Stimulated activated CD8-positive, alpha-beta memory T cell treated with anti-CD3 and anti-CD28 coated beads, Interleukin-7, amount 100 ng/mL, for 48 hours (primary cell): ENCODE data around the gene GALNT10.

Source experiments
- DNase-seq, 2 donors: peaks; one replicate each; pipeline ENCODE4 v3.0.0-alpha.2; 2020; ENCODE audit warnings: low read depth in 1 of 2; ENCODE audit errors: extremely low read depth in 1 of 2

The GALNT10 gene

GRCh38 chr5:154202379-154203260 lies 12.1 kb downstream of the GALNT10 start:
- DNase-seq, result peak; percentile 13 to 40

DNA sequence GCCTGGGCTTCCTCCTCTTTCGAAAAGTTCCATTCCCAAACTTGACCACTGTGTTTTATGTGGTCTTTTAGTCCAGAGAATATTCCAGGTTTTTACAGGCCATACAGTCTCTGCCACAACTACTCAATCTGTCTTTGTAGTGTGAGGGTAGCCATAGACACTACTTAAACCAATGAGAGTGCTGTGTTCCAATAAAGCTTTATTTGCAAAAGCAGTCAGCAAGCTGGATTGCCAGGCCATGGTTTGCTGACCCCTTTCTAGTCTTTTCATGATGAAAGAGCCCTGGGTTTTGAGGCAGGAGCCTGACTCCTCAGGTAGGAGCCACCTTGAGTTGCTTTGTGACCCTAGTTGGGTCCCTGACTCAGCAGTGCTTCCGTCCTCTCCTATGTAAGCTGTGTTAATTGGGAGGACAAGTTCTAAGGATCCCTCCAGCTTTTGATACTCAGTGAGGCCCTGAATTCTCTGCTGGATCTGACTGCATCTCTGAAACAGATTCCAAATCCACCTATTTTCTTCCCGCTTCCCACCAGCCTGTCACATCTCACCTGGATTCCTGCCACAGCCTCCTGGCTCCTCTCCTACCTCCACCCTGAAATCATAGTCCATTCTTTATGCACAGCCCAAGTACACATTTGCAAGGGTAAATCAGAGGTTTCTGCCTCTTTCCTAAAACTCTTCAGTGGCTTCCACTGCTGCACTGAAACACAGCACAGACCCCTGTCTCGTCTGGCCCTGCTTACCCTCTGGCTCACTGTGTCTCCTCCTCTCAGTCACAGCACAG lies 13.5 kb downstream of the GALNT10 start:
- DNase-seq, result no peak

- DNase-seq, result no peak
Observed at GRCh38 chr5:154205441-154206117, 15.0 kb downstream of the GALNT10 start.

DNA sequence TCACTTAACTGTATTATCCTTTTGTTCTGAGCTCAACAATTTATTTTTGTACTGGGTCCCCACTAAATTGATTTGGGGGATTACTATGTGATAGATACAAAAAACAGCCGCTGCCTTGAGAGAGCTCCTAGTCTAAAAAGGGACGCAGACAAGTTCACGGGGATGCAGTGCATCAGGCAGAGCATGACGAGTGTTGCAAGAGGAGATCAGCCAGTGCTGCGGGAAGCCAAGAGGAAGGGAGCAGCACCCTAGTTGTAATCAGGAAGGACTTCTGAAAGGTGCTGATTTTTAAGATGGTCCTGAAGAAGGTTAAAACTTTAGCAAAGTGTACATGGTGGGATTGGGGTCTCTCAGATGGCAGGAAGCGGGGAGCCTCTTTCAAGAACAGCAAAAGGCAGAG lies 15.8 kb downstream of the GALNT10 start:
- no peak for DNase-seq

GRCh38 chr5:154207204-154207603 lies 16.7 kb downstream of the GALNT10 start:
- no peak for DNase-seq

DNA sequence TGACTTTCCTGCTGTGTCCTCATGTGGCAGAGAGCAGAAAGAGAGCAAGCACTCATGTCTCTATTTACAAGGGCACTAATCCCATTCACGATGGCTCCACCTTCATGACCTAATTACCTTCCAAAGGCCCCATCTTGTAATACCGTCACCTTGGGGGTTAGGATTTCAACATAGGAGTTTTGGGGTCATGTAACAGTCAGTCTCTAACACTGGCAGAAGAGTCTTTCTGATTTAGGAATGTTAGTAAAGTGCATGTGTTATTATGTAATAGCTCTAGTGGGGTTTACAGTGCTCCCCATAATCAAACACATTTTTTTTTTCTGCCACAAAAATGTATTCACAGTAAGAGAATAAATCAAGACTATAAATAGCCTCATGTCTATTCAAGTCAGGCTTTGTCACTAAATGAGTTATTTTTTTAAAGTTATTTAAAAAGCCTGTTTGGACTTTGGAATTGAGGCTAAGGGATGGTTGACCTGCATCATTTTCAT lies 19.1 kb downstream of the GALNT10 start:
- no peak for DNase-seq

- no peak for DNase-seq
Observed at GRCh38 chr5:154210163-154210562, 19.6 kb downstream of the GALNT10 start.

DNA sequence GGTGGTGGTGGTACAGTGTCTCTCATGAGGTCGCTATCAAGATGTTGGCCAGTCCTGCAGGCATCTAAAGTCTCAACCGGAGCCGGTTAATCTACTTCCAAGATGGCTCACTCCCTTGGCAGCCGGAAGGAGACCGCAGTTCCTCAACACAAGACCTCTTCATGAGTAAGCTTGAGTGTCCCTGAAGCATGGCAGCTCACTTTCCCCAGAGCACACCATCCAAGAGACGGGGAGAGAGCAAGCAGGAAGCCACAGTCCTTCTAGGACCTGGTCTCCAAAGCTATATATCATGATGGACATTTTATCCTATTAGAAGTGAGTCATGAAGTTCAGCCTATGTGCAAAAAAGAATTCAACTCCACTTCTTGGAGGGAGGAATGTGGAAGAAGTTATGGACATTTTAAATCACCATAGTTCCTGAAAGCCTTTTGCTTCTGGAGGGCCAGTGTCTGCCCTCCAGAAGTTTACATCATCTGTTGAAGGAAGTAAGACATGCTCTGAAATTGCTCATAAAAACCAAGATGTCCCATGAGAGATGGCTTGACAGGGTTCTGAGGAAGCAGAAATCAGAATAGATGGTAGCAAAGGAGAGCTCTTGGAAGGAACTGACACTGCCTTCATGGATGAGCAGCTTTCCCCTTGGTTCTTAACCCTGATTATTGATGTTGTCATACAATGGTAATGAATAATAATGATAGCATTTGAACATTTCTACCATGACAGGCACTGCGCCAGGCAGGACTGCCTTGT lies 21.3 kb downstream of the GALNT10 start:
- no peak for DNase-seq

GRCh38 chr5:154213592-154213991 lies 23.1 kb downstream of the GALNT10 start:
- no peak for DNase-seq

GRCh38 chr5:154214371-154215106 lies 24.0 kb downstream of the GALNT10 start:
- DNase-seq, result no peak

- DNase-seq, result no peak
Observed at GRCh38 chr5:154215571-154216325, 25.2 kb downstream of the GALNT10 start.

- DNase-seq, result no peak
Observed at GRCh38 chr5:154217462-154217861, 26.9 kb downstream of the GALNT10 start.

DNA sequence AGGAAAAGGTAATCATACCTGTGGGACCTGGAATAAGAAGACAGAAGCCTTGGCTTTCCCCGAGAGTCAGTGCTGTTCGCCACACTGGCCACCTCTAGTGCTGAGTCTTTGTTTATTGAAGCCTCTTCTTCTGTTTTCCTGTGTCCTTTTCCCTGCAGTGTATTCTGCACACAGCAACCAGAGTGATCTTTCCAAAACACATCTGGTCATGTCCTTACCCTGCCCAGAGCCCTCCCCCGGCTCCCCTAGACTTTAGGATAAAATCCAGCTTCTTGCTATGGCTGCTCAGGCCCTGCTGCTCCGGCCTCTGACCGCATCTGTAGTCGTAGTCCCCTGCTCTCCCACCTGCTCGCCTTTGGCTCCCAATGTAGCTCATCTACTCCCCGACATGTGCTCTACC lies 28.3 kb downstream of the GALNT10 start:
- no peak for DNase-seq

DNA sequence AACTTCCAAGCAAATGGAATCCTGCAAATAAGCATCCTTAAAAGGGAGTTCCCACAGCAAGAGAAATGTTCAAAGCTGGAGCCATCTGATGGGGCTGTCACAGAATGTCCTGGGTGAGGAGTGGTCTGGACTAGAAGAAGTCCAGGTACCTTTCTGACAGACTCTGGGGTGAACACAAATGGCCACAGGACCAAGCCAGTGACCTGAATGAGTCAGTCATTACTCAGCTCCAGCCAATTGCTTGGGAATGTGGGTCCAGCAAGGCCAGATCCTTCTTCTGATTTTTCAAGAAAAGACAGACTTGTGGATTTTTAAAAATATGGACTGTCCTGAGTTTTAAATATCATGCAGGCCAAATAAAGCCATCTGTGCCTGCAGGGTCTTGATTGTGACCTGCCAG lies 30.1 kb downstream of the GALNT10 start:
- DNase-seq, result no peak

DNA sequence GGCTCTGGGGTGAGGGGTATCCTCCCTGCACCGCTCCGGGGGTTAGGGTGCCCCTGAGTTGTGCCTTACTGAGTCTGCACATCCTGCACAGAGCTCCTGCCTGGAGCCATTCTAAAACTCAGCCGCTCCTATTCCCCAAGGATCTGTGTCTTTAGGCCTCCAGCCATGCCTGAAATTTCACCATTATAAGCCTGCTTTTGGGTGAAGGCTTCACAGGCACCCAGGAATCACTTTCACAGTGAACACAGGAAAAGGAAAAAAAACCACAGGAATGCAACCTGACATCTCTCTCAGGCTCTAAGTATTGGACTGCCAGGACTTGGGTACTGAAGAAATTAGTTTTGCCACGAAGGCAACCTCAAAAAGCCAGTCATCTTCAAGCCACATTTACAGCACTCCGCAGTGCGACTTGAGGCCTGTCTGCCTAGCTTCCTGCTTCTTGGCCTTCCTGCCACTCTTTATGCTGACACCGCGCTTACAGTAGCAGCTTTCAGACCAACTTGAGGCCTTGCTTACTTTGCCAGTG lies 30.9 kb downstream of the GALNT10 start:
- peak in 1 of 2 donors; percentile 34 for DNase-seq

DNA sequence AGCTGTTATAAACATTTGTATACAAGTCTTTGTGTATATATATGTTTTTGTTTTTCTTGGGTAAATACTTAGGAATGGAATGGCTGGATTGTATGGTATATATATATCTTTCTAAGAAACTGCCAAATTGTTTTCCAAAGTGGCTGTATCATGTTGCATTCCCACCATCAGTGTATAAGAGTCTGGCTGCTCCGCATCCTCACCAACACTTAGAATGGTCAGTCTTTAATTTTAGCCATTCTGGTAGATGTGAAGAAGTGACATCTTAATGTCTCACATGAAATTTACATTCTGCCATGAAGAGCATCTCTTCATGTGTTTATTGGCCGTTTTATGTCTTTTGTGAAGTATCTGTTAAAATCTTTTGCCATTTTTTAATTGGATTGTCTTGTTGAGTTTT lies 31.9 kb downstream of the GALNT10 start:
- no peak for DNase-seq

DNA sequence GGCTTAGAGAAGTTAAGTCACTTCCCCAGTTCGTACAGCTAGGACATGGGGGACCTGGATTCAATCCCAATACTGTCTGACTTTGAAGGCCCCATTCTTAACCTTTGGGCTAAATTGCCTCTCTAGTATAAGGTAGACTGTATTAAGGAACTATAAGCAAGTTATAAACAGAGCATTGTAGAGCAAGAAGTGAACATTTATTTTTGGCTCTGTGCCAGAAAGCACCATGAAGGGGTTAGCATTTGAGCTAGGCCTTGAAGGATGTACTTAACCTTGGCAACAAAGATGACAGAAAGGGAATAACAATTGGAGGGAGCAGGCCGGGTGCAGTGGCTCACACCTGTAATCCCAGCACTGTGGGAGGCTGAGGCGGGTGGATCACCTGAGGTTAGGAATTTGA lies 32.8 kb downstream of the GALNT10 start:
- DNase-seq, result no peak

DNA sequence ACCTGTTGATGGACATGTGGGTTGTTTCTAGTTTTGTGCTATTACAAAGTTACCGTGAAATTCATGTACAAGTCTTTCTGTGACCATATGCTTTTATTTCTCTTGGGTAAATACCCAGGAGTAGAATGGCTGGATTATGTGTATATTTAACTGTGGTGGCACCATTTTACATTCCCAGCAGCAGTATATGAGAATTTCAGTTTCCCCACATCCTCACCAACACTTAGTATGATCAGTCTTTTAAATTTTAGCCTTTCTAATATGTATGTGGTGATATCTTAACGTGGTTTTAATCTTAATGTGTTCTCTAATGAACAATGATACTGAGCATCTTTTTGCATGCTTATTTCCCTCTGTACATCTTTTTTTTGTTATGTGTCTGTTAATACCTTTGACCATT lies 36.6 kb downstream of the GALNT10 start:
- DNase-seq, result no peak

- DNase-seq, result no peak
Observed at GRCh38 chr5:154228696-154229095, 38.2 kb downstream of the GALNT10 start.
